Thyroid gland (tissue), 4 donors: Measurements from ENCODE around the gene DLL3. TPM values are rescaled to one million over a fixed set of nuclear protein-coding genes. Genes with fewer than 3 reads are reported as not detected.
A peak's percentile ranks its signal among the peaks of the same experiment; 100 is the strongest.

Experiments used
- DNase-seq, 2 donors: peaks; one replicate each; pipeline ENCODE4 v3.0.0-alpha.2; 2019
- H3K27ac ChIP-seq, 3 donors: fragments of 200-600 bp; sonication (generic); 1 replicate in 2 of 3; 2 replicates in 1 of 3; pipeline ENCODE4 v1.5.1; 2016 to 2019; ENCODE audit warnings: mild to moderate bottlenecking in 1 of 3, moderate library complexity in 1 of 3
- H3K27me3 ChIP-seq: fragments of 200-600 bp; sonication (generic); one replicate; pipeline ENCODE4 v1.5.1; 2019
- H3K36me3 ChIP-seq, 2 donors: fragments of 200-600 bp; sonication (generic); one replicate each; pipeline ENCODE4 v1.5.1; 2016 to 2019
- H3K4me1 ChIP-seq, 2 donors: fragments of 200-600 bp; sonication (generic); one replicate each; pipeline ENCODE4 v1.5.1; 2017 to 2019
- H3K4me3 ChIP-seq, 3 donors: fragments of 200-600 bp; sonication (generic); replicated peaks in 1 of 3; 1 replicate in 2 of 3; 2 replicates in 1 of 3; pipeline ENCODE4 v1.5.1; 2016; ENCODE audit warnings: mild to moderate bottlenecking in 1 of 3
- H3K9me3 ChIP-seq: fragments of 200-600 bp; sonication (generic); one replicate; pipeline ENCODE4 v1.5.1; 2017
- POLR2A ChIP-seq, 2 donors: fragments of 450-650 bp; IDR thresholded peaks; one replicate each; pipeline ENCODE4 v1.6.1; 2017; ENCODE audit warnings: antibody characterized with exemption in 2 of 2, mild to moderate bottlenecking in 2 of 2, moderate library complexity in 1 of 2
- WGBS, 2 donors: methylation state at CpG; one replicate each; pipeline ENCODE4 v1.1.5; 2017; 5-methylcytosine and 5-hydroxymethylcytosine counted together
- intact Hi-C: fragments of 100-400 bp; cut with DNase I; formaldehyde crosslinking; loops from one replicate; pipeline ENCODE4 v1.15.1; 2023
- total RNA-seq, 4 donors: library from RNA; depleted of rRNA; stranded (reverse); fragments of >200 nt; gene quantifications; one replicate each; pipeline ENCODE4 v1.2.3, GENCODE V29; 2016
- TF ChIP-seq, protein P1 (sequence below), 6 experiments: fragments of 200-600 bp in 3 of 6; fragments of 450-650 bp in 3 of 6; sonication (generic) in 3 of 6; IDR thresholded peaks; one replicate each; pipeline ENCODE4 v1.5.1; 2016 to 2019; ENCODE audit warnings: antibody characterized with exemption in 6 of 6, mild to moderate bottlenecking in 2 of 6, inconsistent platforms in 1 of 6, moderate library complexity in 1 of 6

DLL3 gene
- total RNA-seq, 4 donors from 2014 or later, result 0.56 TPM; not detected in 3

DNA sequence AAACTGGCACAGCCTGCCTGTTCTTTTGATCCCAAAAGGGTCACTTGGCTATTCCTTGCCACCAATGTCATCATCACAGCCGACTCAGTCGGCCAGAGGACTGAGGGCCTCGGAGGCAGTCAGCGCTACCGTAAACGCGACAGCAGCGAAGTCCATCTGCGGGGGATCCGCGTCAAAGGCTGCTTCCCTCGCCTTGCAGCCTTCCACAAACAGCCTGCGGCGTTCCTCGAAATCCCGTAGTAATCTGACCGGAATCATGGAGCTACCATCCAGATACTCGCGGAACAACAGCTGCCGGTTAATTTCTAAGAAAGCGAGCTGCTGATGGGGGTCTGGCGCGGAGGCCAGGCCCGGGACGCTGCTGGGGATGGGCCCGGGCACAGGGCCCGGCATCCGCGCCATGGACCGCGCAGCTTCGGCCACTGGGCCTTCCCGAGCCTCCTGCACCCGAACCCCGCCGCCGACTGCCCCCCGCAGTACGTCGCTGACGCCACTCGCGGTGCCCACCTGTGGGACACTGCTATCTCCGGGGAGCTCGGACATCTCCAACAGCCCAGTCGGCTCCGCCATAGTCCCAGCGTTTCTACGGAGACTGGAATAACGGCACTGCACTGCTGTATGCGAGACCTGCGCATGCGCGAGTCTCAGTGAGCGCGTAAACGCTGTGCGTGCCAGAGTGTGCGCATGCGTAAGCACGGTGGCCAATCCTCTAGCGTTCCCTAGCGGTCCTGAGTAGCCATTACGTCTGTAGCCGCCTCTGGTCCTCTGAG is 33.7 kb downstream of the DLL3 start, which contains the start of gene EID2B:
Gene EID2B, minus strand, starts transcription at position 620 of the 770 bp plus-strand sequence. Its CDS starts 50 bp downstream, at position 570.
- DNase-seq, result peak; percentile 95 to 96
- no peaks in the 10 kb centered on the region for H3K9me3 ChIP-seq
- no peaks in the 10 kb centered on the region for H3K36me3 ChIP-seq
- peak; percentile 21 to 84 for TF ChIP-seq POLR2A (IDR thresholded peaks at IDR 0.05)
- TF ChIP-seq, protein P1, sequence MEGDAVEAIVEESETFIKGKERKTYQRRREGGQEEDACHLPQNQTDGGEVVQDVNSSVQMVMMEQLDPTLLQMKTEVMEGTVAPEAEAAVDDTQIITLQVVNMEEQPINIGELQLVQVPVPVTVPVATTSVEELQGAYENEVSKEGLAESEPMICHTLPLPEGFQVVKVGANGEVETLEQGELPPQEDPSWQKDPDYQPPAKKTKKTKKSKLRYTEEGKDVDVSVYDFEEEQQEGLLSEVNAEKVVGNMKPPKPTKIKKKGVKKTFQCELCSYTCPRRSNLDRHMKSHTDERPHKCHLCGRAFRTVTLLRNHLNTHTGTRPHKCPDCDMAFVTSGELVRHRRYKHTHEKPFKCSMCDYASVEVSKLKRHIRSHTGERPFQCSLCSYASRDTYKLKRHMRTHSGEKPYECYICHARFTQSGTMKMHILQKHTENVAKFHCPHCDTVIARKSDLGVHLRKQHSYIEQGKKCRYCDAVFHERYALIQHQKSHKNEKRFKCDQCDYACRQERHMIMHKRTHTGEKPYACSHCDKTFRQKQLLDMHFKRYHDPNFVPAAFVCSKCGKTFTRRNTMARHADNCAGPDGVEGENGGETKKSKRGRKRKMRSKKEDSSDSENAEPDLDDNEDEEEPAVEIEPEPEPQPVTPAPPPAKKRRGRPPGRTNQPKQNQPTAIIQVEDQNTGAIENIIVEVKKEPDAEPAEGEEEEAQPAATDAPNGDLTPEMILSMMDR (IDR thresholded peaks at IDR 0.05), result peak; percentile 98 to 100 (median 100)
- peak within 1 kb of the TSS; percentile 54 to 74 (median 58) for H3K27ac ChIP-seq
- intact Hi-C loops, result loop anchor here (2.0 to 10.0 kb wide), 2 partner anchors 60 to 88 kb away; partner anchors contain the start of gene SUPT5H
- H3K27me3 ChIP-seq, result no peaks in the 10 kb centered on the region
- 0% methylated on average over 28 to 31 of the region's 65 CpGs for WGBS, 2 donors
- peak within 1 kb of the TSS; percentile 30 to 95 (median 60) for H3K4me3 ChIP-seq
- H3K4me1 ChIP-seq, result peaks cover 0 to 5% of the 10 kb centered on the region in 2 donors

DNA sequence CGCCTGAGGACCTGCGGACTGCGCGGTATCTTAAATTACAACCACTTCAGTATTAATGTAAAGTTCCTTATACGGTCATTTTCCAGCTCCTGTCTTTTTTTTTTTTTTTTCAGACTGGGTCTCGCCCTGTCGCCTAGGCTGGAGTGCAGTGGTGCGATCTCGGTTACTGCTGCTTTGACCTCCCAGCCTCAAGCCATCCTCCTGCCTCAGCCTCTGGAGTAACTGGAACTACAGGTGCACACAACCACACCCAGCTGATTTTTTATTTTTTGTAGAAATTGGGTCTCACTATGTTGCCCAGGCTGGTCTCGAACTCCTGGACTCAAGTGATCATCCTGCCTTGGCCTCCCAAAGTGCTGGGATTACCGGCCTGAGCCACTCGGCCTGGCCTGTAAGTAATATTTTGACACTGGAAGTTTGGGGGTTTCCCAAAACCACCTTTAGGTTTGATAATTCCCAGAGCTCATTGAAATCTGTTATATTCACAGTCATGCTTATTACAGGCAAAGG is 34.3 kb downstream of the DLL3 start:
- WGBS, 2 donors, result 22 to 28% methylated on average over 12 of the region's 12 CpGs
- Histone ChIP-seq H3K9me3 (no peaks in the 10 kb centered on the region), H3K4me3 (no peak overlapping the region), H3K27me3 (no peaks in the 10 kb centered on the region), H3K27ac (no peak overlapping the region), H3K4me1 (peaks cover 0 to 5% of the 10 kb centered on the region in 2 donors), H3K36me3 (no peaks in the 10 kb centered on the region)
- DNase-seq, result no peak
- TF ChIP-seq, protein P1 (IDR thresholded peaks at IDR 0.05), result no peak
- no peak for TF ChIP-seq POLR2A (IDR thresholded peaks at IDR 0.05)
- intact Hi-C loops, result loop anchor here (2.0 to 10.0 kb wide), 2 partner anchors 60 to 88 kb away; partner anchors contain the start of gene SUPT5H

DNA sequence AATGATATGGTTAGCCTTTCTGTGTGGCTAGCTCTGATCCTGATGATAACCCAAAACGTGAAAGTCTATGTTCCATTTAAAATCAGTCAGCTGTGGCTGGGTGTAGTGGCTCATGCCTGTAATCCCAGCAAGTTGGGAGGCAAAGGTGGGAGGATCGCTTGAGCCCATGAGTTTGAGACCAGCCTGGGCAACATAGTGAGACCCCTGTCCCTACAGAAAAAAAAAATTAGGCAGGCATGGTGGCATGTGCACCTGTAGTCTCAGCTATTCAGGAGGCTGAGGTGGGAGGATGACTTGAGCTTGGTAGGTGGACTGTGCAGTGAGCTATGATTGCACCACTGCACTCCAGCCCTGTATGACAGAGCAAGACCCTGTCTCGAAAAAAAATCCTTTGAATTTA is 35.0 kb downstream of the DLL3 start:
- no peak for DNase-seq
- no peak overlapping the region for H3K27ac ChIP-seq
- H3K27me3 ChIP-seq, result no peaks in the 10 kb centered on the region
- intact Hi-C loops, result loop anchor here (2.0 to 10.0 kb wide), 2 partner anchors 61 to 89 kb away; partner anchors contain the start of gene SUPT5H
- WGBS, 2 donors, result 64 to 67% methylated on average over 3 of the region's 3 CpGs
- H3K4me1 ChIP-seq, result peaks cover 4 to 12% of the 10 kb centered on the region in 2 donors
- H3K4me3 ChIP-seq, result no peak overlapping the region
- no peak for TF ChIP-seq POLR2A (IDR thresholded peaks at IDR 0.05)
- TF ChIP-seq, protein P1 (IDR thresholded peaks at IDR 0.05), result no peak
- H3K9me3 ChIP-seq, result no peaks in the 10 kb centered on the region
- H3K36me3 ChIP-seq, result no peaks in the 10 kb centered on the region

DNA sequence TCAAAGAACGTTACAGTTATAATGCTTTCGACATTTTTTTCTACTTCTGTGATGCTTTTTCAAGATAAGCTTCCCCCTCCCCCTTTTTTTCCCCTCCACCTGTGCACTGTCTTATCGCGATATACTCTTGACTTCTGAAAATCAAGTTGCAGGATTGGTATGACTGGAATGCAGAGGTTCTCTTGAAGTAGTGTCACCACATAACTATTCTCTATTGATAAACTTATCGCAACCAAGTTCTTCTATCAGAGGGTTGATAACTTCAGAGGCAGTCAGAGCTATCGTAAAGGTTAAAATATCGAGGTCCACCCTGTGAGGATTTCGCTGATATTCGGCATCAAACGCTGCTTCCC is 40.4 kb downstream of the DLL3 start:
- Histone ChIP-seq H3K9me3 (no peaks in the 10 kb centered on the region), H3K4me3 (peak overlapping the region; percentile 23 to 87 (median 47)), H3K27ac (peak overlapping the region; percentile 70 to 98 (median 88)), H3K36me3 (no peaks in the 10 kb centered on the region), H3K4me1 (peaks cover 9 to 12% of the 10 kb centered on the region in 2 donors), H3K27me3 (no peaks in the 10 kb centered on the region)
- TF ChIP-seq, protein P1 (IDR thresholded peaks at IDR 0.05), result no peak
- no peak for TF ChIP-seq POLR2A (IDR thresholded peaks at IDR 0.05)
- no peak for DNase-seq
- WGBS, 2 donors, result 2 to 4% methylated on average over 10 of the region's 10 CpGs
- intact Hi-C loops, result loop anchor here (5.0 to 10.0 kb wide), 2 partner anchors 42 to 94 kb away; partner anchors contain the start of genes DLL3 and SUPT5H
